Testis (tissue), 3 donors: Measurements from ENCODE around the gene BTK. TPM values are rescaled to one million over a fixed set of nuclear protein-coding genes. Genes with fewer than 3 reads are reported as not detected.

Source experiments
- DNase-seq: peaks from one replicate; pipeline ENCODE4 v3.0.0-alpha.2; 2019
- H3K27ac ChIP-seq, 2 donors: fragments of 200-600 bp; sonication (generic); one replicate each; pipeline ENCODE4 v1.5.1; 2019
- H3K27me3 ChIP-seq: fragments of 200-600 bp; sonication (generic); one replicate; pipeline ENCODE4 v1.5.1; 2019
- H3K36me3 ChIP-seq: fragments of 200-600 bp; sonication (generic); one replicate; pipeline ENCODE4 v1.5.1; 2017; ENCODE audit warnings: low read depth; ENCODE audit errors: missing control alignments
- H3K4me1 ChIP-seq: fragments of 200-600 bp; sonication (generic); one replicate; pipeline ENCODE4 v1.5.1; 2019
- H3K4me3 ChIP-seq, 2 donors: fragments of 200-600 bp; sonication (generic); one replicate each; pipeline ENCODE4 v1.5.1; 2017 to 2019
- H3K9me3 ChIP-seq: fragments of 200-600 bp; sonication (generic); one replicate; pipeline ENCODE4 v1.5.1; 2017
- POLR2A ChIP-seq: fragments of 450-650 bp; IDR thresholded peaks from one replicate; pipeline ENCODE4 v1.6.1; 2017; ENCODE audit warnings: antibody characterized with exemption, mild to moderate bottlenecking, moderate library complexity
- WGBS, 2 donors: methylation state at CpG; one replicate each; pipeline ENCODE4 v1.1.5; 2018; 5-methylcytosine and 5-hydroxymethylcytosine counted together
- intact Hi-C: fragments of 100-400 bp; cut with DNase I; formaldehyde crosslinking; loops from one replicate; pipeline ENCODE4 v1.15.1; 2023; ENCODE audit warnings: low total_unique reads
- polyA plus RNA-seq: library from polyadenylated mRNA; stranded (reverse); fragments of 350-450 nt; fragmentation: Illumina TruSeq; extraction: RNeasy Lipid Tissue Mini Kit (QIAGEN cat#74804); gene quantifications from one replicate; pipeline ENCODE4 v1.2.3, GENCODE V29; 2014; ENCODE audit warnings: low read depth, low replicate concordance; ENCODE audit not compliant: insufficient read depth
- total RNA-seq, 2 donors: library from RNA; depleted of rRNA; stranded (reverse); fragments of >200 nt; gene quantifications; one replicate each; pipeline ENCODE4 v1.2.3, GENCODE V29; 2016
- TF ChIP-seq, protein P1 (sequence below), 3 experiments: fragments of 450-650 bp in 2 of 3; fragments of 200-600 bp in 1 of 3; sonication (generic) in 1 of 3; IDR thresholded peaks; one replicate each; pipeline ENCODE4 v1.5.1; 2016 to 2019; ENCODE audit warnings: antibody characterized with exemption in 3 of 3, mild to moderate bottlenecking in 2 of 3, moderate library complexity in 1 of 3

The BTK gene
- total and polyA plus RNA-seq, 3 donors from 2014 or later: 3.6 to 6.9 (median 3.9) TPM

DNA sequence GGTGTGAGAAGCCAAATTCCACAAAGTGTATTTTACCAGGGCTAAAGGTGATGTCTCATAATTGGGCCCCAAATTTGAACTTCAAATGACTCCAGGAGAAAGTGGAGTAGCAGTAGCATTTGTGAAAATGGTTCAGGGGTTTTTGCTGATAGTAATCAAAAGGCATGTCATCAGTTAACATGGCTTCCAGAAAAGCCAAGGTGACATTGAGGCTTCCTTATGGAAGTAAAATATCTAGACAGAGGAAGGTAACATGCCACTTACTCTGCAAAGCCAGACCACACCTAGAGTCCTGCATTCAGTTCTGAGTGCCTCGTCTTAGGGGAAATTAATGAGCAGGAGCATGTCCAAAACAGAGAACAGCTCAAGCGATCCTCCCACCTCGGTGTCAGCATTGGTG lies 2.6 kb upstream of the BTK start:
- H3K27me3 ChIP-seq: no peaks in the 10 kb centered on the region
- 91 to 94% methylated on average over 2 to 3 of the region's 3 CpGs for WGBS, 2 donors
- H3K4me3 ChIP-seq: no peak overlapping the region
- H3K27ac ChIP-seq: no peak overlapping the region
- no peaks in the 10 kb centered on the region for H3K4me1 ChIP-seq
- intact Hi-C loops: no loop called here
- no peaks in the 10 kb centered on the region for H3K36me3 ChIP-seq
- DNase-seq: no peak
- no peaks in the 10 kb centered on the region for H3K9me3 ChIP-seq
- no peak for TF ChIP-seq POLR2A
- TF ChIP-seq, protein P1, sequence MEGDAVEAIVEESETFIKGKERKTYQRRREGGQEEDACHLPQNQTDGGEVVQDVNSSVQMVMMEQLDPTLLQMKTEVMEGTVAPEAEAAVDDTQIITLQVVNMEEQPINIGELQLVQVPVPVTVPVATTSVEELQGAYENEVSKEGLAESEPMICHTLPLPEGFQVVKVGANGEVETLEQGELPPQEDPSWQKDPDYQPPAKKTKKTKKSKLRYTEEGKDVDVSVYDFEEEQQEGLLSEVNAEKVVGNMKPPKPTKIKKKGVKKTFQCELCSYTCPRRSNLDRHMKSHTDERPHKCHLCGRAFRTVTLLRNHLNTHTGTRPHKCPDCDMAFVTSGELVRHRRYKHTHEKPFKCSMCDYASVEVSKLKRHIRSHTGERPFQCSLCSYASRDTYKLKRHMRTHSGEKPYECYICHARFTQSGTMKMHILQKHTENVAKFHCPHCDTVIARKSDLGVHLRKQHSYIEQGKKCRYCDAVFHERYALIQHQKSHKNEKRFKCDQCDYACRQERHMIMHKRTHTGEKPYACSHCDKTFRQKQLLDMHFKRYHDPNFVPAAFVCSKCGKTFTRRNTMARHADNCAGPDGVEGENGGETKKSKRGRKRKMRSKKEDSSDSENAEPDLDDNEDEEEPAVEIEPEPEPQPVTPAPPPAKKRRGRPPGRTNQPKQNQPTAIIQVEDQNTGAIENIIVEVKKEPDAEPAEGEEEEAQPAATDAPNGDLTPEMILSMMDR (IDR thresholded peaks at IDR 0.05): no peak

GRCh38 chrX:101386542-101386885 lies 523 bp upstream of the BTK start:
- Histone ChIP-seq H3K27me3 (no peaks in the 10 kb centered on the region), H3K4me3 (no peak overlapping the region), H3K27ac (no peak overlapping the region), H3K4me1 (no peaks in the 10 kb centered on the region), H3K9me3 (no peaks in the 10 kb centered on the region), H3K36me3 (no peaks in the 10 kb centered on the region)
- no peak for DNase-seq
- intact Hi-C loops: no loop called here
- WGBS, 2 donors: 79 to 82% methylated on average over 5 to 6 of the region's 6 CpGs
- TF ChIP-seq, protein P1 (IDR thresholded peaks at IDR 0.05): no peak
- TF ChIP-seq POLR2A: no peak

DNA sequence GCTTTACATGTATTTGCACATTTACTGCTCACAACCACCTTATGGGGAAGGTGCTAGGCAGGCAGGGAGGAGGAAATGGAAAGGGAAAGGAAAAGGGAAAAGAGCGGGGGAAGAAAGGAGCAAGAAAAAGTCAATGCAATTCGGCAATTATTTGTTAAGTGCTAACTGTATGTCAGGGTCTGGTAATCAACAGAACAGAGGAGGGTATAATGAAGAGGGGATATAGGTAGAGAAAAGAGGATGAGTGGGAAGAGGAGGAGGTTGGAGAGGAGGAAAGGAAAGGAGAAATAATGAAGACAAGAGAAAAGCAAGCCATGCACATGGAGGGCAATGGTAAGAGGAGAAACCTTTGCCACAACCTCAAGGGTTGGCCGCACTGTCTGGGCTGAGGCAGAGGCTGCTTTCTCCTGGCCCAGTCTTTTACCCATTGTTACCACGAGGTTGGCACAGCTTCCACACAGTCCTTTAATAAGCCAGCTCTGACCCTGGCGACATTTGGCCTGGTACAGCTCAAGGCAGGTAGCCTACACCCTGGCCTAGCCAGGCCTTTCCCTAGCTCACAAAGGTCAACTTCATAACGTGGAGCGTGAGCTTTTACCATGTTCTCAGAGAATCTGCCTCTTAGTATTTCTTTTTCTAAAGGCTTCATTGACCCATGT lies 836 bp downstream of the BTK start:
- intact Hi-C loops: no loop called here
- DNase-seq: no peak
- TF ChIP-seq, protein P1 (IDR thresholded peaks at IDR 0.05): no peak
- no peak for TF ChIP-seq POLR2A
- Histone ChIP-seq H3K27me3 (no peaks in the 10 kb centered on the region), H3K27ac (no peak overlapping the region), H3K4me3 (no peak overlapping the region), H3K4me1 (no peaks in the 10 kb centered on the region), H3K9me3 (no peaks in the 10 kb centered on the region), H3K36me3 (no peaks in the 10 kb centered on the region)
- 66 to 94% methylated on average over 5 to 7 of the region's 7 CpGs for WGBS, 2 donors

GRCh38 chrX:101383679-101384205 lies 2.2 kb downstream of the BTK start:
- no peaks in the 10 kb centered on the region for H3K36me3 ChIP-seq
- H3K4me3 ChIP-seq: no peak overlapping the region
- 66 to 77% methylated on average over 4 of the region's 4 CpGs for WGBS, 2 donors
- no peaks in the 10 kb centered on the region for H3K4me1 ChIP-seq
- TF ChIP-seq, protein P1 (IDR thresholded peaks at IDR 0.05): no peak
- no peak for TF ChIP-seq POLR2A
- intact Hi-C loops: no loop called here
- H3K9me3 ChIP-seq: no peaks in the 10 kb centered on the region
- H3K27ac ChIP-seq: no peak overlapping the region
- H3K27me3 ChIP-seq: no peaks in the 10 kb centered on the region
- no peak for DNase-seq

GRCh38 chrX:101377547-101377946 lies 8.4 kb downstream of the BTK start:
- 63 to 100% methylated on average over 1 of the region's 1 CpG for WGBS, 2 donors
- H3K27ac ChIP-seq: no peak overlapping the region
- H3K27me3 ChIP-seq: no peaks in the 10 kb centered on the region
- no peak overlapping the region for H3K4me3 ChIP-seq
- H3K36me3 ChIP-seq: no peaks in the 10 kb centered on the region
- intact Hi-C loops: no loop called here
- H3K4me1 ChIP-seq: no peaks in the 10 kb centered on the region
- no peak for TF ChIP-seq POLR2A
- H3K9me3 ChIP-seq: no peaks in the 10 kb centered on the region
- no peak for DNase-seq
